NCI-H1436 treated with DMSO at 0.1 percent for 48 hours (cell line): ENCODE data around the gene SEMA4D.

Experiments
- DNase-seq: peaks from one replicate; lab custom pipeline; 2025; lab: John Stamatoyannopoulos, UW

SEMA4D gene

GRCh38 chr9:89446261-89446960 is 51.5 kb downstream of the SEMA4D start:
- DNase-seq: no peak

- no peak for DNase-seq
Measured at GRCh38 chr9:89445801-89446251, 52.1 kb downstream of the SEMA4D start.

GRCh38 chr9:89444925-89445765 is 52.8 kb downstream of the SEMA4D start:
- no peak for DNase-seq

- DNase-seq: no peak
Measured at GRCh38 chr9:89444274-89444673, 53.6 kb downstream of the SEMA4D start.

GRCh38 chr9:89442981-89443814 is 54.7 kb downstream of the SEMA4D start:
- no peak for DNase-seq

- no peak for DNase-seq
Measured at GRCh38 chr9:89442501-89442978, 55.4 kb downstream of the SEMA4D start.

GRCh38 chr9:89441986-89442385 is 55.9 kb downstream of the SEMA4D start:
- DNase-seq: no peak

- no peak for DNase-seq
Measured at GRCh38 chr9:89441655-89441970, 56.3 kb downstream of the SEMA4D start.

GRCh38 chr9:89440951-89441654 is 56.8 kb downstream of the SEMA4D start:
- DNase-seq: no peak

- DNase-seq: no peak
Measured at GRCh38 chr9:89440548-89440947, 57.4 kb downstream of the SEMA4D start.

- DNase-seq: no peak
Measured at GRCh38 chr9:89440046-89440445, 57.9 kb downstream of the SEMA4D start.

GRCh38 chr9:89439571-89439970 is 58.3 kb downstream of the SEMA4D start:
- no peak for DNase-seq

- no peak for DNase-seq
Measured at GRCh38 chr9:89438194-89438593, 59.7 kb downstream of the SEMA4D start.

- DNase-seq: no peak
Measured at GRCh38 chr9:89437772-89438171, 60.1 kb downstream of the SEMA4D start.

GRCh38 chr9:89436963-89437625 is 60.8 kb downstream of the SEMA4D start:
- DNase-seq: no peak

GRCh38 chr9:89436326-89436725 is 61.6 kb downstream of the SEMA4D start:
- DNase-seq: no peak

GRCh38 chr9:89435071-89435823 is 62.7 kb downstream of the SEMA4D start:
- DNase-seq: no peak

GRCh38 chr9:89434636-89435035 is 63.3 kb downstream of the SEMA4D start:
- DNase-seq: no peak

GRCh38 chr9:89433826-89434225 is 64.1 kb downstream of the SEMA4D start:
- no peak for DNase-seq

- DNase-seq: no peak
Measured at GRCh38 chr9:89432986-89433530, 64.9 kb downstream of the SEMA4D start.
